HL-60 (cell line): ENCODE results near the gene CBR3.

Experiments used
- CTCF ChIP-seq: IDR thresholded peaks from one replicate; pipeline ENCODE4 v1.5.1; 2011; ENCODE audit warnings: low read length, control low read depth, inconsistent platforms; ENCODE audit not compliant: insufficient read depth
- GABPA ChIP-seq: IDR thresholded peaks from 2 replicates; pipeline ENCODE4 v1.6.1; 2012; ENCODE audit warnings: low read depth
- POLR2AphosphoS5 ChIP-seq: IDR thresholded peaks from 2 replicates; pipeline ENCODE4 v1.6.1; 2012; ENCODE audit warnings: low read depth
- REST ChIP-seq: IDR thresholded peaks from 2 replicates; pipeline ENCODE4 v1.6.1; 2012; ENCODE audit warnings: low read depth; ENCODE audit not compliant: insufficient replicate concordance
- SPI1 ChIP-seq: IDR thresholded peaks from 2 replicates; pipeline ENCODE4 v1.6.1; 2012; ENCODE audit warnings: low read depth, mild to moderate bottlenecking, borderline replicate concordance

GRCh38 chr21:36165356-36165755 is 30.5 kb downstream of the CBR3 start:
- no peak for TF ChIP-seq CTCF
- TF ChIP-seq GABPA: no peak
- no peak for TF ChIP-seq REST
- no peak for TF ChIP-seq POLR2AphosphoS5
- no peak for TF ChIP-seq SPI1
